NCI-H1436 treated with DMSO at 0.1 percent for 48 hours (cell line): ENCODE measurements around the gene ITPA.

Source experiments
- DNase-seq: peaks from one replicate; lab custom pipeline; 2025; lab: John Stamatoyannopoulos, UW

Gene ITPA

DNA sequence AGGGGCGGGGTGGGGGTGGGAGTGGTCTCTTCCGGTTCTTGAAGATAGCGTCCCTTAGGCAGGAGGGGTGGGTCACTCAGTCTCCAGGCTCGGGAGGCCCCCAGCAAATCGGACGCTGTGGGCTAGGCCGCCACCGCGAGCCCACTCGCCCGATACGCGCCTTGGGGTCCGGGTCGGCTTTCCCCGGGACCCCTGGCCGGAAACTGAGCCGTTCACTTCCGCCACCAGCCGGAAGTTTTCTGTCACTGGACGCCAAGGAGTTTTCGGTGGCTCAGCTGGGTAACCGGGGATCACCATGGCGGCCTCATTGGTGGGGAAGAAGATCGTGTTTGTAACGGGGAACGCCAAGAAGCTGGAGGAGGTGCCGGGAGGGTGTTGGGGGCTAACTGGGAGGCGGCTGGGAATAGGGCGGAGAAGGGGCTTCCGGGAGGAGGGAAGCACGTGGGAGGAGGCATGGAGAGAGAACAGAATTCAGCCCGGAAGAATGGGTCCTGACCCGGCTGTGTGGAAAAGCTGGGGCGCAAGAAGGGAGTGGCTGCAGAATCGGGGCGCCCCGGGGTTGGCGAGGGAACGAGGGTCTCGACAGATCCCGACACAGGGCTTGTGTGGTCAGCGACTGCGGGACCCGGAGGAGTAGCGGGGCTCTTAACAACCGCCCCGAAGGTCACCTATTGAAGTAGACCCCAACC lies at the start of gene ITPA:
Gene ITPA (plus strand): TSS at position 242 of the 689 bp plus-strand sequence. CDS start 54 bp downstream, at position 296.
- no peak for DNase-seq

DNA sequence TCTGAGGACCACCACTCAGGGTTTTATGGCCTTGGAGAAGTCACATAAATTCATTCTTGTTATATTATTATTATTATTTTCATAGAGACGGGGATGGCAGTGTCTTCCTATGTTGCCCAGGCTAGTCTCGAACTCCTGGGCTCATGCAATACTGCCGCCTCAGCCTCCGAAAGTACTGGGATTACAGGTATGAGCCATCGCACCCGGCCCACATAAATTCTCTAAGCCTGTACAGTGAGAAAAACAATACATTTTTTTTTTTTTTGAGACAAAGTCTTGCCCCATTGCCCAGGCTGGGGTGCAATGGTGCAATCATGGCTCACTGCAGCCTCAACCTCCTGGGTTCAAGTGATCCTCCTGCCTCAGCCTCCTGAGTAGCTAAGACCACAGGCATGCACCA lies 48.9 kb upstream of the ITPA start:
- DNase-seq: no peak

DNA sequence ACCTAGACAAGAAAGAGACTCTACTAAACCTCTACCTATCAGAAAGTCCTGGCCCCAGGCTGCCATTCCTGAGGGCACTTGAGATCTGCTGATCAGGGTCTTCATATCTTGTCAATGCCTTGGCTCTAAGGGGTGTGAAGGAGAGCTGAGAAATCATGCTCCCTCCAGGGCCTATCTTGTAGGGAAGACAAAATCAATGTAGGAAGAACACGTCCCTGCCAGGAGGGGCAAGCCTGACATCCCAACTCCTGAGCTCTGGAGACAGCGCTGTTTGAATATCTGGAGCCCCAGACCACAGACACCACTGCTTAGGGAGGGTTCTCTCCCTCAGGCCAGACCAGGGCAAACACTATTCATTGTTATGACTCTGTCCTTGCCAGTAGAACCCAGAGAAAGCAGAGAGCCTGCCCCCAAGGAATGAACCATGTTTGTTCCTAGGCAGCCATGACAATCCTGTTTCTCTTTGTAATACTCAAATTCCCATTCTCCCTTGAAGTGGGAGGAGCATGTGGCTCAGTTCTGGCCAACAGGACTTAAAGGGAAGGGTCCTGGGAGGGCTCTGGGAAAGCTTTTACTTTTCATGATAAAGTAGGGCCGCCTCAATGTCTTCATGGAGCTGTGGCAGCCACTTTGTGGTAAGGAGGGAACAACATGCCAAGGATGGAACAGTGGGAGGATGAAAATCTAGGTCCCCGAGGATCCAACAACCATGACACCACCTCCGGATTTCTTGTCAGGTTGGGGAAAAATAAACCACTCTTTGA lies 47.8 kb upstream of the ITPA start:
- no peak for DNase-seq

- DNase-seq: no peak
Measured at GRCh38 chr20:3162080-3162611, 47.2 kb upstream of the ITPA start.

DNA sequence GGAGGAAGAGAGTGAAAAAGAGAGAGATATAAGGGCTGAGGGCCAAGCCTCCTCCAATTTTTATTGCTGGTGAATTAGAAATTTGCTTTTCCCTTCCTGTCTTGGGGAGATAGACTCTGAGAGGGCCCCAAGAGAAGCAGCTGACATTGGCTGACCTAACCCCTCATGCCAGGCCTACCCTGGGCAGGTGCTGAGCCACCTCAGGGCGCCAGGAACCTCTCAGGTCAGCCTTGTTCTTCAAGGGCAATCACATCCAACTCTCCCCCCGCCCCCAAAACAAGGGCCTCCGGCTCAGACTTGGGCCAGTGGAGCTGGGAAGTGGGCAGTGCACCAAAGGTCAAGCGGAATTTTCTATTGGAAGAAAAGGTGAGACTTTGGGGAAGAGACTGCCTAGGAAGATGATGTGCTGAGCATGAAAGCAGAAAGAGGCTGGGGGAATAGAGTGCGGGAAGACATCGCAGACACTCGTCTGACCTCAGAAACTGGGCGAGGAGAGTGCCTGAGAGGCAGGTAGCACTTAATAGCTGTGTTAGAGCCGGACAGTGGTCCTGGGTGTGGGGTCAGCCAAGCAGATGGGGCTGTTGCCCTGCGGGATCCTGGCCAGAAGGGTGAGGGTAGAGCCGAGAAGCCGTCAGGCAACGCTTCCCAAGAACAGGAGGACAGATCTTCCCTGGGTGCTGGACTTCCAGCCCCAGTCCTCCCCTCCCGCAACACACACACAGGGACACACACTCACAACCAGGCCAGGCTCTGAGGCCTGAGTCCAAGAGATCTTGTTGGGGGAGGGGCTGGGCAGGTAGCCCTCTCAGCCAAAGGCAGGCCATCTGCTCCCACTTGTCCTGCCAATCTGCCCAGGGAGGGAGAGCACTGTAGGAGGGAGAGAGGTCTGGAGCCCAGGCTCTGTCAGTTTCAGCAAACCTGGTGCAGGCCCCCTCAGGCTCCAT lies 45.9 kb upstream of the ITPA start:
- DNase-seq: no peak

GRCh38 chr20:3164043-3164762 lies 45.1 kb upstream of the ITPA start:
- DNase-seq: no peak

DNA sequence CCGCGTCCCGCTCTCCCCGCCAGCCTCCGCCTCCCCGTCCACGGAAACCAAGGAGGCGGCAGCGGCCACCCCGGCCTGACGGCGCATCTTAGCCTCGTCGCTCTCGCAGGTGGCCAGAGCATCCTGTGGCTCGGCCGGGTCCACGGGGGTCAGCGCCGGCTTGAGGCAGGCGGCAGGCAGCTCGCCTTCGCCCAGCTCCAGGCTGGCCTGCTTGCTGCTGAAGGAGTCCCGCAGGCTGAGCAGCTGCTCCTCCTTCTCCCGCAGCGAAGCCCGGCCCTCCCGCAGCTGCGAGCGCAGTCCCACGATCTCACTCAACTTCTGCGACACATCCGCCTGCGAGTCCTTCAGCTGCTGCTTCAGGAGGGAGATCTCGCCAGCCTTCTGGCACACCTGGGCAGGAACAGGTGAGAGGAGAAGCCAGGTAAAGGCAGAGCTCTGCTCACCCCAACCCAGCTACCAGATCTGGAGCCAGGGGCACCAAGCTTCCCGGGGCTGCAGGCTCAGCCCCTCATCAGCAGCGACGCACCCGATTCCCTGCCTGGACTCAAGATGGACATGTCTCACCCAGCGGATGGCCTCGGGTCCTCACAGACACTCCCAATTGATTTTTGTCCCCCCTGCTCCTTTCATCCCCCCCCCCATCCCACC lies 44.4 kb upstream of the ITPA start:
- DNase-seq: no peak

- no peak for DNase-seq
Measured at GRCh38 chr20:3165473-3166337, 43.6 kb upstream of the ITPA start.

DNA sequence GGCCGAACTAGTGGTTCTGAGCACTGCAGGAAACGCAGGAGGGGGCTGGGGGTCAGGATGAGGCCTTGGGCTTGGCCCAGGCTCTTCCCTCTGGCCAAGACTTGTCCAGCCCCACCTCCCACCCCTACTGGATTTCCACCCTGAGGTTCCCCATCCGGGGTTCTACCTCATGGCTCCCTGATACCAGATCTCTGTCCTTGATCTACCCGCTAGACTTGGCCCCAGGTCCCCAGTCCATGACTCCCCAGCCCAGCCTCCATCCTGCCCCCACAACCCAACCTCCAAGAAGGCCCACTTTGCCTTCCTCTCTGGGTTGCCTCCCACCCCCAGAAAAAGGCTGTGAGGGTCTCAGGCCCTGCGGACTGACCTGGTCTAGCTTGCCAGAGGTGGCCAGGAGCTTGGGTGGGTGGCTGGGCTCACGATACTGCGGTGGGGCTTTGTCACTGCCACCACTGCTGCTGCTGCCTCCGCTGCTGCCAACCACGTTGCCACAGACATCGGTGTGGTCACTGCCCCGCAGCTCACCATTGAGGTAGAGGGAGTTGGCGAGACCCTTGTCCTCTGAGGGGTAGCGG lies 42.9 kb upstream of the ITPA start:
- no peak for DNase-seq

GRCh38 chr20:3166913-3167342 lies 42.4 kb upstream of the ITPA start:
- no peak for DNase-seq

DNA sequence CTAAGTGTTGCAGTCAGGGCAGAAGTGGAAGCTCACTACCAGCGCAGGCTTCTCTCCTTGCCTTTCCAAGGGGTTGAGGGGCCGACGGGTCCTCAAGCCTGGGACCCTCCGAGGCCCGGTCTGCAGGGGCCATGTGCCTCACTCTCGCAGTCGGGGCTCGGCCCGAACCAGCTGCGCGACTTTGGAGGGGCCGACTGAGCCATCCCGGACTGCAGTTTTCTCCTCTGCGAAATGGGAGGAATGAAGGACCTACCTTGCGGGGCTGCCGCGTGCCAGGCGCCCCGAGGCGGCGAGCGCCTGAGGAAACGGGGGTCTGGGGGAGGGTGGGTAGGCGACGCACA lies 41.6 kb upstream of the ITPA start:
- DNase-seq: no peak

DNA sequence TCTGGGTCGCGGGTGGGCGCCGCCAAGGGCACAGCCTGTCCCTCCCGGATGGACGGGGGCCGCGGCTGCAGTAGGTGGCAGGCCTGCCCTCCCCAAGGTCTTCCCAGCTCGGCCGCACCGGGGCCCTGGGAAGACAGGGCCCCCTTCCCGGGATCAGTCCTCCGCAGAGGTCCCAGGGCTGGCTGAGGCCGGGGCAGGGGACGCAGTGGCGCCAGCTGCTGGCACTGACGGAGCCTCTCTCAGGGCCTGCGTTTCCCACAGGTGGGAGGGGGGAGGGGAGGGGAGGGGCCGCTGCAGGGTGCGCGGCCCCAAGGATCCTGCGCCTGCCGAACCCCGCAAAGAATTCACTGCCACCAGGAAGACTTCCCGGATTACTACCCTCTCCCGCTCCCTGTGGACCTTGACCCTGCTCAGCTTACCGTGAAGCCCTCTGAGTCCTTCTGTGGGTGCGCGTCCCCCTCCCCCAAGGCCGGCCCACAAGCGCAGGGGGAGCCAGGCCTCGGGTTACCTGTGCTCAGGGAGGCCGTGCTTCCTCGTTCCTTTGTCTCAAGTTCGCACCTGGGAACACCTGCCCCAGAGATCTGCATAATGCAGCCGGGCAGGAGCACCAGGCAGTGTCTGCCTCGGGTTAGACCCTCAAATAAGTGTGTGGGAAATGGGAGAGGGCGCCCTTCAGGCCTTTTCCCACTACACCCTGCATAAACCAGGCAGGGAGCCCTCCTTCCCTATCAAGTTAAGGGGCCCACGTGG lies 41.0 kb upstream of the ITPA start:
- DNase-seq: no peak

DNA sequence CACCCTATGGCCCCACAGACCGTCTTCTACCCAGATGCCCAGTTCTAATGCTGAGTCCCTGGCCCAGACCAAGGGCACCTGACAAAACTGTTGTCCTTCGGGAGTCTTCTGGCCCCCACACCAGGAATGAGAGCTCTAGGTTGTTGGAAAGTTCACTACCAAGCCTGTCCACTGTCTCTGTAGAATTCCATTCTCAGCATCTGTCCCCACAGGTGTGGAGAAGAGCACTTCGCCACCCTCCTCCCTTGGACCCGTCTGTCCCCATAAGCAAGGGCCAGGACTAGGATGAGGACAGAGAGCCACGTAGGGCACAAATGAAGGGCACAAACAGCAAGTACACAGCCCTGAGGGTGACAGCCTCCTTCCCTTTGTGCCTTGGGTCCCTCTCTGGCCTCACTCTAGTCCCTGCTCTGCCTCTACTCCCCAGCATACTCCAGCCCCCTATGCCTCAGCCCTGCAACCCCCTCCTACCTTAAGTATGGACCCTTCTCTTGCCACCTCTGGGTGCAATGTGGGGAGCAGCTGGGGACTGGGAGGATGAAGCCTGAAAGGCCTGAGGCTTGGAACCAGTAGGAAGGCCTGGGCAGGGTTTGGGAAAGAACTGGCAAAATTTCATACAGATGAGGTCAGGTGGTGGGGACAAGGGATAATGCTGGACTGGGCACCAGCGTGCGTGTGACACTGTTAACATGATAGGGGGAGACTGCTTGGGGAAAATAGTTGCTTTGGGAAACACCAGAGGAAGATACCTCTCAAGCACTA lies 40.3 kb upstream of the ITPA start:
- DNase-seq: no peak

- DNase-seq: no peak
Measured at GRCh38 chr20:3171391-3172125, 37.7 kb upstream of the ITPA start.

DNA sequence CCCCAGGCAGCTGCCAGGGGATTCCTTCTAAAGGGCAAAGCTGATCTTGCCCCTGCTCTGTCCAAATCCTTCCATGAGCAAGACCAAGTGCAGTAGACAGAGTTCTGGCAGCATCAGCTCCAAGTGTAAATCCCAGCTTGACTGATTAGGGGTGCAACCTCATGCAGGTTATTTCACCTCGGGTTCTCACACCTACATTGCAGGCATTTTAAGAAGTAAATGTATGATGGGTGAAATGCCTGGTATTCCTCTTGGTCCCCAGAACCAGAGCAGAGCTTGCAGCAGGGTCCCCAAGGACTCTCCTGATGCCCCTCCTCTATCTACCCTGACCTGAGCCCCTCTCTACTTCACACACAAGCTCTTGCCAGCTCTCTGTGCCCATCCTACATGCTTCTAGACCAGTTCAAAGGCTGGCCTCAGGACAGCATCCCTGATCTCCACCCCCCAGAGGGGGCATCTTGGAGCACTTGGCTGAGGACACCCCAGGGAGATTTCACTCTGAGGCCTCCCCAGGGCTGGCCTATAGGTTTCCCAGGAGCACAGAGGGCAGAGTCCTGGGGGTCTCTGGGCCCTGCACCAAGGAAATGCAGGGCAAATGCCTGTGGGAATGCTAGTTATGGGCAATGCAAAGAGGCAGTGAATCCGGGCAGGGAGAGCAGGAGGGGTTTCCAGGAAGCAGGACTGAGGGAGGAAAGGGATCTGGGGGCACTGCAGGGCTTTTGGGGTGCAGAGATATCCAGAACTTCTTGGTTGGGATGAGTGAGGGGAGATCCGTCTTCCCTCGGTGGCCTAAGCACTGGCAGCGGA lies 37.0 kb upstream of the ITPA start:
- no peak for DNase-seq

- DNase-seq: peak; percentile 13
Measured at GRCh38 chr20:3172933-3173609, 36.2 kb upstream of the ITPA start, which contains the start of gene LZTS3. LZTS3 (minus strand) TSS chr20:3173549; CDS start chr20:3167163, 6,386 bp downstream.
